Measurements from ENCODE around the gene RLN2. TPM values are rescaled to one million over a fixed set of nuclear protein-coding genes. Genes with fewer than 3 reads are reported as not detected.

The RLN2 gene
- total RNA-seq, 1 donor from 2014 or later: not detected

DNA sequence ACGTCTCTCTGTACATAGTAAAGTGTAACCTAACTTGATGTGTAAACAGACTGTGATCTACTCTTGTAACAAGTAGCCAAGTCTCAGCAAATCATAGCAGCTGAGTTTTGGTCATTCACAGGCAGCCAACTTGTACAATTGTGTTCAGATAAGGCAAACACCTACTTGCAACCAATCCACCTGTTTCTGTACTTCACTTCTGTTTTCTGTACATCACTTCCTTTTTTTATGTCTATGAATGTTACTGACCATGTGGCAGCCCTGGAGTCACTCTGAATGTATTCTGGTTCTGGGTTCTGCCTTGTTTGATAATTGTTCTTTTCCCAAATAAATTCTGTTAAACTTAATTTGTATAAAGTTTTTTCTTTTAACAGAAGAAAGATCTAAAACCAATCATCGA is 26.0 kb downstream of the RLN2 start:
- Histone ChIP-seq H3K27ac (no peak overlapping the region), H3K4me3 (no peak overlapping the region), H3K27me3 (no peaks in the 10 kb centered on the region), H3K36me3 (no peaks in the 10 kb centered on the region), H3K4me1 (no peaks in the 10 kb centered on the region), H3K9me3 (no peaks in the 10 kb centered on the region)
- no peak for DNase-seq
- intact Hi-C loops (cut with DNase I): no loop called here
- no peak for ATAC-seq
- TF ChIP-seq, protein P1, sequence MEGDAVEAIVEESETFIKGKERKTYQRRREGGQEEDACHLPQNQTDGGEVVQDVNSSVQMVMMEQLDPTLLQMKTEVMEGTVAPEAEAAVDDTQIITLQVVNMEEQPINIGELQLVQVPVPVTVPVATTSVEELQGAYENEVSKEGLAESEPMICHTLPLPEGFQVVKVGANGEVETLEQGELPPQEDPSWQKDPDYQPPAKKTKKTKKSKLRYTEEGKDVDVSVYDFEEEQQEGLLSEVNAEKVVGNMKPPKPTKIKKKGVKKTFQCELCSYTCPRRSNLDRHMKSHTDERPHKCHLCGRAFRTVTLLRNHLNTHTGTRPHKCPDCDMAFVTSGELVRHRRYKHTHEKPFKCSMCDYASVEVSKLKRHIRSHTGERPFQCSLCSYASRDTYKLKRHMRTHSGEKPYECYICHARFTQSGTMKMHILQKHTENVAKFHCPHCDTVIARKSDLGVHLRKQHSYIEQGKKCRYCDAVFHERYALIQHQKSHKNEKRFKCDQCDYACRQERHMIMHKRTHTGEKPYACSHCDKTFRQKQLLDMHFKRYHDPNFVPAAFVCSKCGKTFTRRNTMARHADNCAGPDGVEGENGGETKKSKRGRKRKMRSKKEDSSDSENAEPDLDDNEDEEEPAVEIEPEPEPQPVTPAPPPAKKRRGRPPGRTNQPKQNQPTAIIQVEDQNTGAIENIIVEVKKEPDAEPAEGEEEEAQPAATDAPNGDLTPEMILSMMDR (IDR thresholded peaks at IDR 0.05): no peak

DNA sequence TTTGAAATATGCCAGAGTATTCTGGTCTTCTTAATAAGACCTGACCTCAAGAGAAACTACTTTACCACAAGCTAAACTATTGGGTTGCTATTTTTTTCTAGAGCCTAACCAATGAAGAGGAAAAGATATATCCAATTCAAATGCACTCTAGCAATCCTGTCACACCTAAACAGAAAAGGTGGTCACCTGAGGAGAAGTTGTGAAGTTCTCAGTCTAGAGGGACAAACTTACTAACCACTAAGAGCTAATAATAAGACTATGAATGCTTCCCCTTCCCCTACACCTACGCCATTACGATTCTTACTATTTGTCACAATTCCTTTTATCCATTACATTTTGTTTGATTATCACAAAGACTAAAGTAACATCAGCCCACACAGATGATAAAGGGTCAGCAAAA is 29.7 kb downstream of the RLN2 start:
- Histone ChIP-seq H3K9me3 (no peaks in the 10 kb centered on the region), H3K27ac (no peak overlapping the region), H3K4me3 (no peak overlapping the region), H3K4me1 (no peaks in the 10 kb centered on the region), H3K36me3 (no peaks in the 10 kb centered on the region), H3K27me3 (no peaks in the 10 kb centered on the region)
- intact Hi-C loops (cut with DNase I): no loop called here
- no peak for DNase-seq
- ATAC-seq: no peak
- TF ChIP-seq, protein P1 (IDR thresholded peaks at IDR 0.05): no peak

DNA sequence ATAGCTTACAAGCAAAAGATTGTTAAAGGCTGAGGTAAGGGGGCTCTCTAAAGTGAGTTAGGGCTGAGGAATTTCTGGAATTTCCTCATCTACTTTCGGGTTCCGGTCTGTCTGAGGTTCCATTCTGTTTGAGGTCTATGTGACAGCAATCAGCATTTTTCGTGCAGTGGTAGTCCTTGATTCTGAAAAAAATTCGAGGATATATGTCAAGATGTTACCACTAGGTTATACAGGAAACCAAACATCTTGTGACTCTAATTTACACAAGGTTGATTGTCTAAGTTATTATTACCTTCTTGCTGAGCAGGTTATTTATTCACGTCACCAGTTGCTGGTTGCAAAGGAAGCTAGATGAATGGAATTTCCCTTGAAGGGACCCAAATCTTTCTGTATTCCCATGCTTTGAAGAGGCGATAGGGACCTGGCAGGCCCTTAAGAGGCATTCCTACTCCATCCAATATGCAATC is 35.2 kb downstream of the RLN2 start:
- H3K36me3 ChIP-seq: no peaks in the 10 kb centered on the region
- no peak overlapping the region for H3K4me3 ChIP-seq
- H3K27me3 ChIP-seq: no peaks in the 10 kb centered on the region
- H3K4me1 ChIP-seq: no peaks in the 10 kb centered on the region
- no peaks in the 10 kb centered on the region for H3K9me3 ChIP-seq
- intact Hi-C loops (cut with DNase I): no loop called here
- TF ChIP-seq, protein P1 (IDR thresholded peaks at IDR 0.05): no peak
- H3K27ac ChIP-seq: no peak overlapping the region
- ATAC-seq (peak; percentile 80), DNase-seq (no peak)

DNA sequence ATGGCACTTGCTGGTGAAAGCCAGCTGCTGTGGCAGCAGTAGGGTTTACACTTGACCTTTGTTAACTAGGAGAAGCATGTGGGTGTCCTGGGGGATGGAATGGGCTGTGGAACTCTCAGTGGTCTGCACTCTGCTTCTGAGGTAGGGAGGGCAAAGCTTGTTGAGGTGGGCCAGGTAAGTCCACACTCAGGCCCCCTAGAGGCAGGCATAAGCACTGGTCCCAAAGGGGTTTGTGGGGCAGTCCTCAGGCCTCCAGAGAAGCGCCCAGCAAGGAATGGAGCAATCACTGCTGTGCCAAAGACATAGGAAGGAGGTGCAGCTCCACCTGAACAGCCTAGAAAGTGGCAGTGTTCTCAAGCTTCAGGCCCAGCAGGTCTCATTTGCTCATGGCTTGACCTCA is 38.6 kb downstream of the RLN2 start:
- H3K36me3 ChIP-seq: no peaks in the 10 kb centered on the region
- no peak for DNase-seq
- no peaks in the 10 kb centered on the region for H3K4me1 ChIP-seq
- H3K27ac ChIP-seq: no peak overlapping the region
- H3K27me3 ChIP-seq: no peaks in the 10 kb centered on the region
- TF ChIP-seq, protein P1 (IDR thresholded peaks at IDR 0.05): no peak
- intact Hi-C loops (cut with DNase I): no loop called here
- ATAC-seq: no peak
- H3K9me3 ChIP-seq: no peaks in the 10 kb centered on the region
- no peak overlapping the region for H3K4me3 ChIP-seq

DNA sequence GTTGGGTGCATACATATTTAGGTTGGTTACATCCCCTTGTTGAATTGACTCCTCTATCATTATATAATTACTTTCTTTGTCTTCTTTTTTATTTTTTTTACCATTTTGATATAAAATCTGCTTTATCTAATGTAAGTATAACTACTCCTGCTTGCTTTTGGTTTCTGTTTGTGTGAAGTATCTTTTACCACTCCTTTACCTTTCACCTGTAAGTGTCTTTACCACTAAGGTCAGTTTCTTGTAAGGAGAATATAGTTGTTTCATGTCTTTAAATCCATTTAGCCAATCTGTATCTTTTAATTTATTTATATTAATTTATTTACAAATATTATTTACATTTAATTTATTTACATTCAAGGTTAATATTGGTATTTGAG is 40.3 kb downstream of the RLN2 start:
- ATAC-seq: no peak
- intact Hi-C loops (cut with DNase I): no loop called here

More for the DNA sequence above, 40.3 kb downstream of the RLN2 start:
- Histone ChIP-seq H3K4me1 (no peaks in the 10 kb centered on the region), H3K4me3 (no peak overlapping the region), H3K27ac (no peak overlapping the region), H3K9me3 (no peaks in the 10 kb centered on the region), H3K27me3 (no peaks in the 10 kb centered on the region), H3K36me3 (no peaks in the 10 kb centered on the region)
- no peak for DNase-seq
- TF ChIP-seq, protein P1 (IDR thresholded peaks at IDR 0.05): no peak

Measured in upper lobe of right lung (tissue), 1 donor.